ENCODE data around the gene VTI1A. TPM values are rescaled to one million over a fixed set of nuclear protein-coding genes. Genes with fewer than 3 reads are reported as not detected.
A peak's percentile ranks its signal among the peaks of the same experiment; 100 is the strongest.

VTI1A gene
- total RNA-seq, 1 donor from 2014 or later: 34.2 TPM

DNA sequence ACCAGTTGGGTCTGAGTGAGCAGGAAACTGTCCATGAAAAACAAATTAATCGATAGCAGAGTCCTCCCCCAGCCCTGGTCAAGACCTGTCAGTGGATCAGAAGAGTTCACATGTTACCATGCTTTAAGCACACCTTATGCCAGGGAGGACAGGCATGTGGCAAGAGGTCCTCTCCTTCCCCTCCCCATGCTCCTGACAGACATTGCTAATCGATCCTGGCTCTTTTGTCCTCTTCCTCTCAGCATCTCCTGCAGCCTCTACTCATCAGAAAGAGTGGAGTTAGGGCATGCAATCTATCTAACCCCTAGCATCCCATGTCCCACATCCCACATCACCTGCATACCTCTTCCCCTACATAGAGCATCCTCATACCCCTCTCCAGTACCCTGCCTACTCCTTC, 385.9 kb downstream of the VTI1A start:
- Mint-ChIP-seq H3K4me3 (no peak overlapping the region), H3K4me1 (peaks cover 45% of the 10 kb centered on the region), H3K27ac (ENCODE audit: unreplicated experiment) (no peak overlapping the region), H3K36me3 (ENCODE audit: low read depth) (no peaks in the 10 kb centered on the region), H3K27me3 (ENCODE audit: low read depth) (peaks cover 61% of the 10 kb centered on the region), H3K9me3 (peaks cover 2% of the 10 kb centered on the region)
- DNase-seq (ENCODE audit: low read depth, low spot score): no peak
- TF ChIP-seq, protein P1, sequence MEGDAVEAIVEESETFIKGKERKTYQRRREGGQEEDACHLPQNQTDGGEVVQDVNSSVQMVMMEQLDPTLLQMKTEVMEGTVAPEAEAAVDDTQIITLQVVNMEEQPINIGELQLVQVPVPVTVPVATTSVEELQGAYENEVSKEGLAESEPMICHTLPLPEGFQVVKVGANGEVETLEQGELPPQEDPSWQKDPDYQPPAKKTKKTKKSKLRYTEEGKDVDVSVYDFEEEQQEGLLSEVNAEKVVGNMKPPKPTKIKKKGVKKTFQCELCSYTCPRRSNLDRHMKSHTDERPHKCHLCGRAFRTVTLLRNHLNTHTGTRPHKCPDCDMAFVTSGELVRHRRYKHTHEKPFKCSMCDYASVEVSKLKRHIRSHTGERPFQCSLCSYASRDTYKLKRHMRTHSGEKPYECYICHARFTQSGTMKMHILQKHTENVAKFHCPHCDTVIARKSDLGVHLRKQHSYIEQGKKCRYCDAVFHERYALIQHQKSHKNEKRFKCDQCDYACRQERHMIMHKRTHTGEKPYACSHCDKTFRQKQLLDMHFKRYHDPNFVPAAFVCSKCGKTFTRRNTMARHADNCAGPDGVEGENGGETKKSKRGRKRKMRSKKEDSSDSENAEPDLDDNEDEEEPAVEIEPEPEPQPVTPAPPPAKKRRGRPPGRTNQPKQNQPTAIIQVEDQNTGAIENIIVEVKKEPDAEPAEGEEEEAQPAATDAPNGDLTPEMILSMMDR (conservative IDR thresholded peaks at IDR 0.05): no peak

DNA sequence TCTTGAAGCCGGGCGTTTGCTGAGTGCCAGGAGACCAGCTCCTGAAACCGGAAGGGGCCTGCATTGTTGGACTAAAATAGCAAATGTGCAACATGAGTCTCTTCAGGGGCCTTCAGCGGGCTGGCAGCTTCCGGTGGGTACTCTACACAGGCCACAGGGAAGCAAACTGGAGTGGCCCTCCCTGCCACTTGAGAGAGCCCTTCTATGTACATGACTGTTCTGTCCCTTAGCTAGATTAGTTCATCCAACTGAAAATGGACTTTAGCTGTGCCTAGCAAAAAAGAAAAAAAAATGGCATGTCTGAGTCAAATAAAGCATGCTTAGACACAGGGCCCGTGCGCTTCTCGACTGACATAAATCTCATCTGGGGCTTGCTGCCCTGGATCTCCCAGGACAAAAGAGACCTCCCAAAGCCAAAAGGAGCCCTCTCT, 387.8 kb downstream of the VTI1A start:
- H3K4me3 Mint-ChIP-seq: no peak overlapping the region
- H3K4me1 Mint-ChIP-seq: peaks cover 56% of the 10 kb centered on the region
- TF ChIP-seq, protein P1 (conservative IDR thresholded peaks at IDR 0.05): no peak
- no peaks in the 10 kb centered on the region for H3K36me3 Mint-ChIP-seq (ENCODE audit: low read depth)
- peaks cover 2% of the 10 kb centered on the region for H3K9me3 Mint-ChIP-seq
- DNase-seq (ENCODE audit: low read depth, low spot score): no peak
- H3K27ac Mint-ChIP-seq (ENCODE audit: unreplicated experiment): no peak overlapping the region
- H3K27me3 Mint-ChIP-seq (ENCODE audit: low read depth): peaks cover 61% of the 10 kb centered on the region

DNA sequence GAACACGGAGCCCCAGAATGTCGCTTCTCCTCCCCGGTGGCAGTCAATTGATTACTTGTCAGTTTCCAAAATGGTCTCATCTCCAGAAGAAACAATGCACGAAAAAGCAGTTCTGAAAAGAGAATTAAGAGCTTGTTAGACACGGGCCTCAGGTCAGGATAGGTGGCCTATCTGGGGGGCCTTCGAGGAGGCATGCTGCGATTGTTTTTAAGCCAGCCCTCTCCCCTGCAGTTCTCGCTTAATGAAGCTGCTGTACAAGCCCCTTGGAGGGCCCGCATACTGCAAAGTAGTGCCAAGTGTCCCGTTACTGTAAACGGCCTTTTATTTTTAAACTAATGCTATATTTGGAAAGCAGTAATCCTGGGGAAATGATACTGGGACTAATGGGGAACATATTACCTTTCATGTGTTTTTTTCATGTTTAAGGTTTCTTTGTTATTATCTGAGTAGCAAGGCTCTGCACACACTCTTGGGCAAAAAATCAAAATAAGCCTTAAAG, 388.3 kb downstream of the VTI1A start:
- no peaks in the 10 kb centered on the region for H3K36me3 Mint-ChIP-seq (ENCODE audit: low read depth)
- TF ChIP-seq, protein P1 (conservative IDR thresholded peaks at IDR 0.05): no peak
- peak overlapping the region; percentile 49 for H3K4me3 Mint-ChIP-seq
- DNase-seq (ENCODE audit: low read depth, low spot score): no peak
- H3K27me3 Mint-ChIP-seq (ENCODE audit: low read depth): peaks cover 65% of the 10 kb centered on the region
- peaks cover 2% of the 10 kb centered on the region for H3K9me3 Mint-ChIP-seq
- no peak overlapping the region for H3K27ac Mint-ChIP-seq (ENCODE audit: unreplicated experiment)
- H3K4me1 Mint-ChIP-seq: peaks cover 56% of the 10 kb centered on the region

DNA sequence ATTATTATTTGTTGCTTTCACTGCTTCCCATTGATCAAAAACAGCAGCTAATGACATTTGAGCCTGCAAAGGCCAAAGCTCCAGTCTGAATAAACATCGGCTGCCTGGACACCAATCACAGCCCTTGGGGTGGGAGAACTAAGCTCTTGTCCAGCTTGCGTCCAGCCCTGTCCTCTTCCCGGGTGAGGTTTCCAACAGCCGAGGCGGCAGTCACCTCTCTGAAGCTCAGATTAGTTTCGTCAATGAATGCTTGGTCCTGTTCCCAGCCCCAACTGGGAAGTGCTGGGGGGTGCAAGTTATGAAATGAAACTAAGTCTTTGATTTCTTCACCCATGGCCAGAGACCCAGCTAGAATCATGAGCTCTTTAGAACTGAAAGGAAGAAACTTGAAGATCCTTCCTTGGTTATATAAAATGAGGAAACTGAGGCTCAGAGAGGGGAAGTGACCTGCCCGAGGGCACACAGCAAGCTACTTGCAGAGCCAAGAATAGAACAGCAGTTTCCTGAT, 389.0 kb downstream of the VTI1A start:
- Mint-ChIP-seq H3K4me1 (peaks cover 56% of the 10 kb centered on the region), H3K27me3 (ENCODE audit: low read depth) (peaks cover 67% of the 10 kb centered on the region), H3K27ac (ENCODE audit: unreplicated experiment) (no peak overlapping the region), H3K9me3 (peaks cover 2% of the 10 kb centered on the region), H3K4me3 (no peak overlapping the region), H3K36me3 (ENCODE audit: low read depth) (no peaks in the 10 kb centered on the region)
- TF ChIP-seq, protein P1 (conservative IDR thresholded peaks at IDR 0.05): no peak
- DNase-seq (ENCODE audit: low read depth, low spot score): no peak

DNA sequence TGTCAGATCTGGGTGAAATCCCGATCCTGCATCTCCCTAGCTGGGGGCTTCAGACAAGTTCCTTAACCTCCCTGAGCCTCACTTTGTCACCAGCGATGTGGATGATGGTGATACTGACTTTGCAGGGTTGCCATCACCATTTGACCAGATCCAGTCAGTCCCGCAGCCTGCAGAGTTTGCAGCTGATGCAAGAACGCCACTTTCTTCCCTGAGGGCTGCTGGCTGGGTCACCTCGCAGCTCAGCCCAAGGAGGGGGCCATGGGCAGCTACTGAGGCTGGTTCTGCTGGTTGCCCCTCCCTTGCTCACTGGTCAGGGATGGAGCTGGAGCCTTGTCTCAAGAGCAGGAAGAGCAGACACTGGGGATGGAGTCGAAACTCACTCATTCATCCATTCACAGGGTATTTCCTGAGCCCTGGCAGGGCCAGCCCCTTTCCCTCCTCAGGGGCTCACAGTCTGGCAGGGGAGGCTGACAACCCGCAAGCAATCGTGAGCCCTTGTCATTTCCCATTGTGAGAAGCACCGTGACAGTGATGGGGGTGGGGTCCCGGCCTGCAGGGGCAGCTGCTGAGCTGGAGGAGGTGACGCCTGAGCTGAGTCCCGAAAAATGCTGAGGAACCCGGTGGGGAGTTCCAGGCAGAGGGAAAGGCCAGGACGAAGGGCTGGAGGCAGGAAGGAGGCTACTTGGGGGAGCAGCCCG, 391.9 kb downstream of the VTI1A start:
- TF ChIP-seq, protein P1 (conservative IDR thresholded peaks at IDR 0.05): no peak
- peaks cover 38% of the 10 kb centered on the region for H3K27me3 Mint-ChIP-seq (ENCODE audit: low read depth)
- no peak overlapping the region for H3K4me3 Mint-ChIP-seq
- no peaks in the 10 kb centered on the region for H3K9me3 Mint-ChIP-seq
- no peak overlapping the region for H3K27ac Mint-ChIP-seq (ENCODE audit: unreplicated experiment)
- no peak for DNase-seq (ENCODE audit: low read depth, low spot score)
- peaks cover 45% of the 10 kb centered on the region for H3K4me1 Mint-ChIP-seq
- no peaks in the 10 kb centered on the region for H3K36me3 Mint-ChIP-seq (ENCODE audit: low read depth)

Data from neural crest cell (in vitro differentiated cells).